ENCODE measurements around the gene FUBP1. TPM values are rescaled to one million over a fixed set of nuclear protein-coding genes. Genes with fewer than 3 reads are reported as not detected.

FUBP1 gene
- total and polyA plus RNA-seq, 2 of the 8 experiments (the other 6 are each of a cell fraction or from before 2014, with no cell fraction given) = 184 to 201 TPM

- Histone ChIP-seq H2AFZ (ENCODE audit: low read length) (no peak overlapping the region), H4K5ac (ENCODE audit: insufficient read length, low read depth, low read length) (no peak overlapping the region), H4K91ac (replicated peaks; ENCODE audit: insufficient read length, low read length) (no peak overlapping the region), H3K56ac (replicated peaks; ENCODE audit: insufficient read length, low read depth, low read length) (no peak overlapping the region), H3K4me1 (replicated peaks in 1 of 4; ENCODE audit: control insufficient read depth in 3 of 4, insufficient read depth in 4 of 4, low read length in 3 of 4) (no peaks in the 10 kb centered on the region), H3K79me2 (ENCODE audit: control insufficient read depth in 1 of 2, insufficient read depth in 2 of 2, low read length in 2 of 2) (no peaks in the 10 kb centered on the region), H3K36me3 (ENCODE audit: control insufficient read depth in 2 of 4, insufficient read depth in 4 of 4, low read length in 3 of 4) (no peaks in the 10 kb centered on the region; a peak in 1 of 8 replicates), H4K20me1 (replicated peaks in 1 of 2; ENCODE audit: control insufficient read depth in 1 of 2, insufficient read depth in 2 of 2, low read length in 2 of 2) (no peaks in the 10 kb centered on the region), H3K14ac (ENCODE audit: insufficient read length) (no peak overlapping the region), H2AK5ac (ENCODE audit: low read depth, low read length) (no peak overlapping the region), H2BK15ac (ENCODE audit: low read length) (no peak overlapping the region), H3K9me3 (ENCODE audit: insufficient read depth in 2 of 2, low read depth in 1 of 2, low read length in 1 of 2) (no peaks in the 10 kb centered on the region), H3K23me2 (ENCODE audit: low read depth, low read length) (no peaks in the 10 kb centered on the region), H3K27me3 (replicated peaks in 1 of 4; ENCODE audit: control insufficient read depth in 3 of 4, extremely low read depth in 1 of 4, insufficient read depth in 3 of 4, low read length in 3 of 4) (no peaks in the 10 kb centered on the region), H3K23ac (ENCODE audit: insufficient read length) (no peak overlapping the region), H3K79me1 (ENCODE audit: low read depth, low read length) (no peaks in the 10 kb centered on the region), H2BK5ac (ENCODE audit: low read depth, low read length) (no peak overlapping the region), H2BK120ac (replicated peaks; ENCODE audit: low read depth, low read length) (no peak overlapping the region), H3K4me2 (ENCODE audit: insufficient read depth in 1 of 2, low read depth in 2 of 2, low read length in 2 of 2) (no peak overlapping the region), H2BK20ac (ENCODE audit: low read length) (no peak overlapping the region), H4K8ac (ENCODE audit: extremely low read depth, insufficient read depth, low read length) (no peak overlapping the region), H3K4ac (replicated peaks; ENCODE audit: insufficient read length, low read depth, low read length) (no peak overlapping the region), H3K9ac (replicated peaks in 1 of 4; ENCODE audit: extremely low read depth in 1 of 4, low read depth in 3 of 4, low read length in 3 of 4) (no peak overlapping the region), H2BK12ac (ENCODE audit: low read depth, low read length) (no peak overlapping the region), H3K4me3 (ENCODE audit: extremely low read depth in 1 of 4, insufficient read depth in 2 of 4, low read depth in 3 of 4, low read length in 4 of 4) (no peak overlapping the region), H3K18ac (ENCODE audit: extremely low read depth, low read length) (no peak overlapping the region), H3K27ac (ENCODE audit: low read depth, low read length) (no peak overlapping the region)
- 72% methylated on average over 13 of the region's 13 CpGs; no CpG with 5 or more reads in 1 of the 2 experiments for WGBS, 2 experiments (ENCODE audit: extremely low coverage in 1 of 2, insufficient coverage in 1 of 2, insufficient read length in 1 of 2, insufficient replicate concordance in 2 of 2, low coverage in 1 of 2, low lambda C conversion rate in 2 of 2, missing lambda C conversion rate in 1 of 2)
- POLR2A ChIA-PET (ENCODE audit: partially characterized antibody) = interaction anchor here (0.6 kb wide), 2 partner anchors 28 to 393 kb away, joined by 3 read pairs; no protein-coding TSS in a partner anchor
- FAIRE-seq = no peak
- TF ChIP-seq HDAC2 (IDR thresholded peaks at IDR 0.05; ENCODE audit: borderline replicate concordance in 1 of 2, low read depth in 2 of 2, low read length in 2 of 2) (no peak), RNF2 (IDR thresholded peaks at IDR 0.05; ENCODE audit: borderline replicate concordance, low read depth, low read length, missing control alignments, poor library complexity, severe bottlenecking) (no peak)
- DNase-seq (ENCODE audit: low read depth in 1 of 2, low spot score in 2 of 2) = no peak
- CTCF ChIA-PET (ENCODE audit: partially characterized antibody) = interaction anchor here (0.6 kb wide), 2 partner anchors 159 to 913 kb away, joined by 3 read pairs; no protein-coding TSS in a partner anchor
These were observed 52.1 kb downstream of the FUBP1 start for GRCh38 chr1:77926561-77927357.

All from H1 (cell line).